Muscle of arm (tissue), 12 donors: ENCODE measurements around the gene WNT9A. TPM values are rescaled to one million over a fixed set of nuclear protein-coding genes. Genes with fewer than 3 reads are reported as not detected.

ENCODE experiments used
- polyA plus RNA-seq, 12 donors: library from polyadenylated mRNA; unstranded; fragments of 120-200 nt; gene quantifications; one replicate each; pipeline ENCODE4 v1.2.1, GENCODE V29; 2013; ENCODE audit not compliant: insufficient read length in 12 of 12

Gene WNT9A
- polyA plus RNA-seq, 12 donors, result 3.5 to 15.2 (median 6.3) TPM; not detected in 1

Other genes starting within 250 kb of the WNT9A start
- gene JMJD4, start 212.6 kb downstream of the WNT9A start, polyA plus RNA-seq, result 10 to 100 TPM in 11 of 12 donors, not detected in 1; 13.6 to 20.0 (median 15.2) TPM
- 10 to 100 TPM in 11 of 12 donors, not detected in 1; 23.1 to 38.8 (median 30.5) TPM for gene SNAP47, start 212.5 kb downstream of the WNT9A start, polyA plus RNA-seq
- gene PRSS38, start 132.3 kb downstream of the WNT9A start, polyA plus RNA-seq, result not detected
- gene WNT3A, start 59.1 kb upstream of the WNT9A start, polyA plus RNA-seq, result 1 to 10 TPM in 1 of 12 donors, under 1 TPM in 3, not detected in 8; 0.04 to 2.0 (median 0.38) TPM
- 100 to 1,000 TPM in 11 of 12 donors, not detected in 1; 213 to 325 (median 249) TPM for gene ARF1, start 134.8 kb upstream of the WNT9A start, polyA plus RNA-seq
- gene C1orf35, start 155.4 kb upstream of the WNT9A start, polyA plus RNA-seq, result 10 to 100 TPM in 3 of 12 donors, 1 to 10 TPM in 8, not detected in 1; 6.9 to 26.8 (median 8.6) TPM
- 10 to 100 TPM in 11 of 12 donors, not detected in 1; 20.2 to 37.7 (median 26.8) TPM for gene MRPL55, start 161.4 kb upstream of the WNT9A start, polyA plus RNA-seq
- 100 to 1,000 TPM in 10 of 12 donors, 10 to 100 TPM in 1, not detected in 1; 96.9 to 181 (median 113) TPM for gene GUK1, start 192.3 kb upstream of the WNT9A start, polyA plus RNA-seq
- gene GJC2, start 202.0 kb upstream of the WNT9A start, polyA plus RNA-seq, result 1 to 10 TPM in 4 of 12 donors, under 1 TPM in 7, not detected in 1; 0.47 to 6.3 (median 0.82) TPM
- 1 to 10 TPM in 11 of 12 donors, not detected in 1; 3.6 to 9.5 (median 4.2) TPM for gene IBA57, start 217.9 kb upstream of the WNT9A start, polyA plus RNA-seq